ENCODE data around the gene NUAK2.

- TF ChIP-seq CTCF (IDR thresholded peaks at IDR 0.05): no peak
- TF ChIP-seq POLR2A (IDR thresholded peaks at IDR 0.05): no peak
- no peak for TF ChIP-seq POLR2AphosphoS5 (IDR thresholded peaks at IDR 0.05; ENCODE audit: insufficient read depth in 1 of 2, low read depth in 1 of 2)
Measured at GRCh38 chr1:205291596-205291995, 29.9 kb downstream of the NUAK2 start.
